T-helper 2 cell treated with Interferon-gamma antibody and Interleukin-4, amounts not matched to agents 100 ng/mL and 5 ng/mL, for 36 hours (primary cell): ENCODE results near the gene OBP2A. TPM values are rescaled to one million over a fixed set of nuclear protein-coding genes. Genes with fewer than 3 reads are reported as not detected.
"Not testable (repeated sequence)": the region's sequence is repeated elsewhere in the genome, so short reads cannot be mapped to it uniquely, and the experiment has no call there.

Experiments
- intact Hi-C: fragments of 100-400 bp; cut with micrococcal nuclease; formaldehyde crosslinking; loops from one replicate; pipeline ENCODE4 v1.15.1; 2023
- total RNA-seq: library from RNA; stranded (reverse); gene quantifications from 2 replicates; pipeline ENCODE4 v1.2.3, GENCODE V29; 2022

OBP2A gene, protein sequence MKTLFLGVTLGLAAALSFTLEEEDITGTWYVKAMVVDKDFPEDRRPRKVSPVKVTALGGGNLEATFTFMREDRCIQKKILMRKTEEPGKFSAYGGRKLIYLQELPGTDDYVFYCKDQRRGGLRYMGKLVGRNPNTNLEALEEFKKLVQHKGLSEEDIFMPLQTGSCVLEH
- not detected in 2 replicates for total RNA-seq

DNA sequence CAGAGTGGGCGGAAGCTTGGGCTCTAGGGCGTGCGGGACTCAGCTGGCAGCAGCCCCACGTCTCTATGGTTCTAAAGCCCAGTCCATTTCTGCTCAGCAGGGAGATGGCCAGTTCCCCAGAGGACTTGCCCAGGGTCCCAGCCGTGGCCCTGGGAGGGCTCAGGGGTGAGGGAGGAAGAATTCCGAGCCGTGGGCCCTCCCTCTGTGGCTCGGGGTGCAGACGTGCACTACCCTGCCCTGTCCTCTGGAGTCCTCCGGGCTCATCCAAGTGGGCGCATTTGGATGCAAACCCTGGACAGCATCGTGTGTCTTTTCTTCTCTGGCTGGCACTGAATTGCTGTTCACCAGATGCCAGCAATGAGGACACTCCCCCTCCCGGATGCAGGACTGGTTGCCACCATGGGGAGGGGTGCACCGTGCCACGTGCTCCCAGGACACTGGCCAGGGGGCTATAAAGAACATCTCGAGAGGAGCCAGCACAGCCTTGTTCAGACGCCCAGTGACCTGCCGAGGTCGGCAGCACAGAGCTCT is at the start of gene OBP2A:
Gene OBP2A (plus strand): TSS at position 481 of the 531 bp plus-strand sequence. CDS start 55 bp downstream, outside the sequence.
- intact Hi-C loops, result not testable (repeated sequence)

DNA sequence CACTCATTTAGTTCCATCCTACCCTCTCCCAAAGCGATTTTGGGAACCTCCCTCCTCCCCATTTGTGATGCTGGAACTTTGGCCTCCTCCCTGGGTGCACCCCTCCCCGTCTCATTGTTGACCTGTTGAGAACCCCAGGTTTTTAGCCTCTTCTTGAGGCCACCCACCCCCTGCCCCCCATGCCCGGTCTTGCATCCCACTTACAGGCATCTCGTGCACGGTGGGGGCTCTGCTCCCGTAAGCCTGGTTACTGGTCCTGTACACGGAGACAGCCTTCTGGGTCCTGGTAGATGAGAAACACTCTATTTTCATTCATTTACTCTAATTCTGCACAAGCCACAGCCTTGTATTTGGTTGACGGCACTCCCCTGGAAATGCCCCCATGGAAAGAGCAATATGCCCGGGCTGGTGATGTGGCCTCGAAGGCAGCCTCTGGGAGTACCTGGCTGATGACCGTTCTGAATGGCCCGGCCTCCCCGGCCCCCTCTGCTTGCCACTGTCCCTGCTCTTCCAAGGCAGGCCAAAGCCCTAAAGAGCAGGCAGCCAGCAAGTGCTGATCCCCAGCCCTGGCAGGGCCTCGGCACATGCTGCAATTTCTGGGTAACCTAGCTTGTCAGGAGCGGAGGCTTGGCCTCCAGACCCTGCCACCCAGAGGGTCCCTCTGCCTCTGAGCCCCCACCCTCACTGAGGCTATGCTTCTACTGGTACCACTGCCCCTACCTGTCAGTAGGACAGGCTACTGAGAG is 47.4 kb upstream of the OBP2A start:
- intact Hi-C loops, result no loop called here

DNA sequence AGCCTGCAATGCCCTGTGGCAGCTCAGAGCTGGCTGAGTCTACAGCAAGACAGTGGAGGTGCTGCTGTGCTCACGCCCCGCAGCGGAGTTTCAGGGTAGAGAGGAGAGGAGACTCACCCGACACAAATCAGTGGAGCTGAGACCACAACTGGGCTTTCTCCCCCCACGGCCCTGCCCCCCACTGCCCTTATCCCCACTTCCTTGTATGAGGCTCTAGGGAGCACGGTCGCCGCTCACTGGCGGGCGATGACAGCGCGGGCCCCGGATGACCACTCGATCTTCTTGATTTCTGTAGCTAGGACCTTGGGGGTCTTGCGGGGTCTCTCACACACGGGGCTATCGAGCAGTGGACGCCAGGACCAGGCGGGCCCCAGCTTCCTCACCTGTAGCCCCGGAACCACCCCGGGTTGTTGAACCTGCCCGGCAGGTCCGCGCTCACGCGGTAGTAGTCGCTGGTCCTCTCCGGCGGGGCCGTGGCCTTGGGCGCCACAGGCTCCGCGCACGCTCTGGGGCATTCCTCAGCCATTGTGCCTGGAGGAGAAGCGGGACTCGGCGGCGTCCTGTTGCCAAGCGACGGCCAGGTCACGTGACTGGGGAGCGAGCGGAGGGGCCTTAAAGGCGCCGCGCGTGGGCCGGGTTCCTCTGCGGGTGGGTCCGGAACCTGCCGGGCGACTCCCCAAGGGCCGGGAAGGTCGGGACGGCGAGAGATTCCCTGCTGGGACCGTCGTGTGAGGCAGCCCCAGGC is 46.4 kb upstream of the OBP2A start:
- intact Hi-C loops, result loop anchor here (5.0 kb wide), 1 partner anchor 1432 kb away; the partner anchor contains the start of gene BRD3

DNA sequence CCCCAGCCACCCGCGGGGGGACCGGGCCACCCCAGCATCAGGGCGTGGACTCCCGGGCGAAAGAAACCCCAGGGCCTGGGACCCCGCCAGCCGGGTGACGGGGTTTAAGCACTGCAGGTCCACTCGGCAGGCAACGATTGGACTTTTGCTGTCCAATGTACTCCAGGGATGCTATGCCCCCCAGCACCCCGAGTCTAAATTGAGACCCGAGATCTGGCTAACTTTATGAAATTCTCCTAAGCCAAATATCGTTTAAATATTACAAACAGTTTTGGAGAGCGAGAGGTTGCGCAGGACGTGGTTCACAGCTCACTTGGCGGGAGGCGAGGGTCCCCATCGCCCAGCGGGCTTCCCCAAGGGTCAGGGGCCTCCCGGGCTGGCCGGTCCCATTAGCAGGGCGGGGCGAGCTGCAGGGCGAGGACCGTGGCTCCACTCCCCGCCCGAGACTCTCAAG is 45.8 kb upstream of the OBP2A start:
- intact Hi-C loops, result loop anchor here (5.0 kb wide), 1 partner anchor 1433 kb away; the partner anchor contains the start of gene BRD3

DNA sequence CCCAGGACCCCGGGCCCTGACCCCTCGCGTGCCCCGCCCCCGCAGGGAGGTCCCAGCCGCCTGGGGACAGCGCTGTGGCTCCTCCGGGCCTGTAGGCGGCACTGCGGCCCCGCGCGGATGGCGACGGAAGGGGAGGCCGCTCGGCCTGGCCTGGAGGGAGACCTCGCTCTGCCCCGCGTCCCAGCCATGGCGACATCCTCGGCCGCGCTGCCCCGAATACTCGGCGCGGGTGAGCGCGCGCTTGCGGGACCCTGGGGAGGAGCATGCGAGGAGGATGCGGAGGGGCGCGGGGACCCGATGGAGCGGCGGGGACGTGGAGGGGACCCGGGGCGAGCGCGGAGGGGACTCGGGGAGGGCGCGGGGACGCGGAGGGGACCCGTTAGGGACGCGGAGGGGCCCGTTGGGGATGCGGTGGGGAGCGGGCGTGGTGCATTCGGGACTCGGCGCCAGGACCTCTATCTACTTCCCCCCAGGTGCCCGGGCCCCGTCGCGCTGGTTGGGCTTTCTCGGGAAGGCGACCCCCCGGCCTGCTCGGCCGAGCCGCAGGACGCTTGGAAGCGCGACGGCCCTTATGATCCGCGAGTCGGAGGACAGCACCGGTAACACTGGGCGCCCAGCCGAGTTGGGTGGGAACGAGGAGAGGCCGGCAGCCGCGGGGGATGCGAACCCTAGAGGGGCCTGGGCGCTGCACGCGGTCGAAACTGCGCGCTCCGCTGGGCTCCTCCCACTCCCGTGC is 45.2 kb upstream of the OBP2A start, which contains the start of gene MRPS2:
Gene MRPS2 (plus strand): TSS at position 158 of the 736 bp plus-strand sequence. CDS start 29 bp downstream, at position 187.
- intact Hi-C loops, result loop anchor here (5.0 kb wide), 1 partner anchor 1433 kb away; the partner anchor contains the start of gene BRD3

DNA sequence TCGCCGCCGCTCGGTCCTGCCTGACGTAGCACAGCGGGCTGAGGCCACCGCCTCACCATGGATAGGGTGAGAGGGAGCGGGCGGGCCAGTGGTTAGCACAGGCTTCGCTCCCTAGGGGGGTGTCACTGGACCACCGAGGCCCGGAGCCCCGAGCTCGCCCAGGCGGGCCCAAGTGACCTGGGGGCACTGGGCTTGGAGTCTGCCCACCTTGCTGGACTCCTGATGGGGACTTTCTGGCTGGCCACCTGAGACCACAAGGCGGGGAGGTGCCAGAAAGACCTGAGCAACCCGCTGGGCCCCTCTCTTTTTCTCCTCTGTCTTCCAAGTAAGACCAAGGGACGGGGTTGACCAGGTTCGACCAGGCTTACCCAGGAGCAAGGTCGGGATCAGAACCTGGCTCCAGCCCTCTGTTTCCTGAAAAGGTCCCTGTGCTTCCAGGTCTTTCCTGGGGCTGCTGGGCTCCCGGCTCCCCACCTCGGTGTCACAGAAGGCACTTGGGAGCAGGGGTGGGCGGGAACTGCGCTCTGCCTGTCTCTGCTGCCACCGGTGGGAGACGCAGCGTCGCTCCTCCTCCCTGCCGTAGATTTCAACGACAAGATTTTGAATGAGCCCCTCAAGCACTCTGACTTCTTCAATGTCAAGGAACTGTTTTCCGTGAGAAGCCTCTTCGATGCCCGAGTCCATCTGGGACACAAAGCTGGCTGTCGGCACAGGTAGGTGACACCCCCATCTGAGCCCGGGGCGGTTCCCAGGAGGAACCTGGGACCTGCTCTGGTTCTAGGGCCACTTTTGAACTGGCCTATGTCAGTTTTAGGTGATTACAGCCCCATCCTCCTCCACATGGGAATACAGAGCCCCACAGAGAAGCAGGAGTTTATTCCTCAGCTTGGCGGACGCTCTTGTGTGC is 44.4 kb upstream of the OBP2A start:
- intact Hi-C loops, result loop anchor here (5.0 kb wide), 1 partner anchor 1434 kb away; the partner anchor contains the start of gene BRD3

DNA sequence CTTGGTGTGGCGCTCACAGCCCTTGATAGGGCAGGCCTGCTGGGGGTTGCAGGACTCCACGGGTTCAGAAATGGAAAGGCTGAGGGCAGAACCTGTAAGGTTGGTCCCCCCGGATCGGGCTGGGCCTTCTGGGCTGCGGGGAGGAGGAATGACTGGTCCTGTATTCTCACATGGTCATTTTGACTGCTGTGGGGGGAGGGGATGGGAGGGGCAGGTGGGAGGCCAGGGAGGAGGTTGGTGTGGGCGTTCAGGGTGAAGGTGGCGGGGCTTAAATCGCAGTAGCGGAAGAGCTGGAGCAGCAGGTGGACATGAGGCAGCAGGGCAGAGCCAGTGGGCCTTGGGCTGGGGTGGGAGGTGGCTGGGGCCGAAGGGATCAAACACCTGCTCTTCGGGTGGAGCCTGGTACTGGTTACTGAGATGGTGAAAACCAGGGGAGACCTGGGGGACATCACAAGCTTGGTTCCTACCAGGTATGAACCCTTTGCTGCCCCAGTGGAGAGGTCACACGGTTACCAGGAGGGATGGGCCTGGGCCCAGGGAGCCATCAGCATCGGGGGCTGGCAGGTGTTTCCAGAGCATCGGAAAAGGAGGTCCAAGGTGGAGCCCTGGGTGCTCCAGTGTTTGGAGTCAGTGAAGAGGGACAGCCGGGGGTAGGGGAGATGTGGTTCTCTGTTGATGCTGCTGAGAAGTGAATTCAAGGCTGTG is 43.6 kb upstream of the OBP2A start:
- intact Hi-C loops, result loop anchor here (5.0 kb wide), 1 partner anchor 1435 kb away; the partner anchor contains the start of gene BRD3

DNA sequence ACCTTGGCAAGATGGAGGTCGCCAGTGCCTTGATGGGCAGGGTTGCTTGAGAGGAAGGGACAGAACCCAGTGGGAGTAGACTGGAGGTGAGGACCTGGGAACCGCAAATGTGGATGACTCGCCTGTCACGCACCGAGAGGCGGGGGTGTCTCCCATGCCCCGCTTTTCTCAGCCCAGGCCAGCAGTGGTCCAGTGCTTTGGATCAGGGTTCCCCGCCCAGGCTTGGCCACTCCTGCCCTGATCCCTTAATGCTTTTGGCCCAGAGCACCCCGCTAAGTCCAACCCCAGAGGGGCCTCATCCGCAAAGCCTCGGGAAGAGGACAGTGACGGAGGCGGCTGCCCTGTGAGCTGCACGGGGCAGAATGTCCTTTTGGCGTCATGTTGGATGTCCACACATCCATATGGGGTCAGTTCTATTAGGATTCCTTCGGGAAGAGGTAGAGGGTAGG is 43.0 kb upstream of the OBP2A start:
- intact Hi-C loops, result loop anchor here (5.0 kb wide), 1 partner anchor 1436 kb away; the partner anchor contains the start of gene BRD3

DNA sequence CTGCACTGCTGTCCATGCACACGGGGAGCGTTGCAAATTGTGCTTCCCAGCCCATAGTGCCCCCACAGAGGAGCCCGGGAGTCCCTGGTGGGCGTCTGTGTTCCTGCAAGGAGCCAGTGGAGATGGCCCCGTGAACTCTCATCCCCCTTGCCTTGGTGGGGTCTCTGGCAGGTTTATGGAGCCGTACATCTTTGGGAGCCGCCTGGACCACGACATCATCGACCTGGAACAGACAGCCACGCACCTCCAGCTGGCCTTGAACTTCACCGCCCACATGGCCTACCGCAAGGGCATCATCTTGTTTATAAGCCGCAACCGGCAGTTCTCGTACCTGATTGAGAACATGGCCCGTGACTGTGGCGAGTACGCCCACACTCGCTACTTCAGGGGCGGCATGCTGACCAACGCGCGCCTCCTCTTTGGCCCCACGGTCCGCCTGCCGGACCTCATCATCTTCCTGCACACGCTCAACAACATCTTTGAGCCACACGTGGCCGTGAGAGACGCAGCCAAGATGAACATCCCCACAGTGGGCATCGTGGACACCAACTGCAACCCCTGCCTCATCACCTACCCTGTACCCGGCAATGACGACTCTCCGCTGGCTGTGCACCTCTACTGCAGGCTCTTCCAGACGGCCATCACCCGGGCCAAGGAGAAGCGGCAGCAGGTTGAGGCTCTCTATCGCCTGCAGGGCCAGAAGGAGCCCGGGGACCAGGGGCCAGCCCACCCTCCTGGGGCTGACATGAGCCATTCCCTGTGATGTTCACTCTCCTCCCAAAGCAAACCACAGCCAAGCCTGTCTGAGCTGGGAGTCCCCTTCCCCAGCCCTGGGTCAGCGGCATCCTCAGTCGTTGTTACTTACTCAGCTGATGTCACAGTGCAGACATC is 42.3 kb upstream of the OBP2A start:
- intact Hi-C loops, result loop anchor here (5.0 kb wide), 1 partner anchor 1436 kb away; the partner anchor contains the start of gene BRD3

DNA sequence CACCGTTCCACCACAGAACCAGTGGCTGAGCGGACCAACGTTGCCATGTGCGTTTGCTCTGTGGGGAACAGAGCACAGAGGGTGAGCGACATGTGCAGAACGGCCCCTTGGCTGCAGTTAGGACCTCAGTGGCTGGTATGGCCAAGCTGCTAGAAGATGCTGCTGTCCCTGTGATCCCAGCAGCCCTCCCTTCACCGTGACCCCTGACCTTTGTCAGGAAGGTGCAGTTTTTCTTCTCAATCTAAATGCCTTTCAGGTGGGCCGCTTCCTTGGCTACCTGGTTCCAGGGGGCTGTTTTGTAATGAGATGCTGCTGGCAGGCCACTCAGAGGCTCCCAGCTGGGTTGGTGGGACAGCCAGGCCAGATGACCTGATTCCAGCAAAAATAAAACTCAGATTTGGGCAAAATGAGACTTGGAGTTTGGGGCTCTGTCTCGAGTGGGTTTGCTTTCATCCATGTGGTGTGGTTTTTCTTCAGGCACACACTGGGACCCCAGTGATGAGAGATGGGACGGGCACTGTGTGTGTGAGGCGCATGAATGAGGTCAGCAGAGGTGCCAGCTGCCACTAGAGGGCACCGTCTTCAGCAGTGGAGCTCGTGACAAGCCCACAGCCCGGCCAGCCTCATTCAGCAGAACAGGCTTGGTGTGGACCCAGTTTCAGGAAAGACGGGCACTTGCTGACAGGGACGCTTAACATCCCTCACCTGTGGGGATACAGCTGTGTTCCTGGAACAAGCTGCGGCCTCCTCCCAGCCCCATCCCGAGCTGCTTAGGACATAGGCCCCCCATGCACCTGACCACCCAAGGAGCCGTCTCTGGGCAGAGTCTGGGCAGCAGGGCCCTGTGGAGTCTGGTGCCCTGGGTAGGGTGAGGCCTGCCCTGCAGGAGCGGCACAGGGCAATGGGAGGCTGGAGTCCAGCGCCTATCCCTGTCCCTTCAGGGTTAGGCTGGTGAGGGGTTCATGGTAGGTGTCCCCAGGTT is 41.4 kb upstream of the OBP2A start:
- intact Hi-C loops, result loop anchor here (5.0 kb wide), 1 partner anchor 1437 kb away; the partner anchor contains the start of gene BRD3

DNA sequence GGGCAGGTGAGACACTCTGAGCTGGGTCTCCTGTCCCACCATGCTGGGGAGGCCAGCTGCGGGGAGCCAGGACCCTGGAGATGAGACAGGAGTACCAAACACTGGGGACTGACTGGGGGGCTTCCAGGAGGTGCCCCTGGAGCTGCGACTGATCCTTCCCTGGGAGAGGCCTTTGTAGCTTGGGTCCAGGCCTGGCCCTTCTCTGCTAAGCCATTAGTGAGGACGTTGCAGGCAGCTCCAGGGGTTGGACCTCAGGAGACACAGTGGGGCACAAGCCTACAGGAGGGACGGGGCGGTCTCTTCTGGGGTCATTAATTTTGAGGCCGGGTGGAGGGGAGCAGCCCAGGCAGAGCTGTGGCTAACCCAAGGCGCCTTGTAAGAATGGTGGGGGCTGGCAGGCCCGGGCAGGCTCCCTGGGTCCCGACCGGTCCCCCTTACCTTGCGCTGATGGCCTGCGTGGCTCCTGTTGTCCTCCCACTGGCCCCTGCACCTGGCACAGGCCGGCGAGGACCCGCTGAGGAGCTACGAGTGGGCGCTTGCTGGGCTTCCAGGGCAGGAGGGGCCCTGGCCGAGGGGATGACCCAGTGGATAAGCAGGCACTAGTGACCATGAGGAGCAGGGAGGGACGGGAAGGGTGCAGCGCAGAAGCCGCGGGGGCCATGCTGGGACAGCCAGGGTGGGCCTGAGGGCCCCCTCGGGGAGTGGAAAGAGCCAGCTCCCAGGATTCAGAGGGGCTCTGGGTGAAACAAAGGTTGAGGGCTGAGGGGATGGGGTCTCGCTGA is 40.3 kb upstream of the OBP2A start:
- intact Hi-C loops, result no loop called here

DNA sequence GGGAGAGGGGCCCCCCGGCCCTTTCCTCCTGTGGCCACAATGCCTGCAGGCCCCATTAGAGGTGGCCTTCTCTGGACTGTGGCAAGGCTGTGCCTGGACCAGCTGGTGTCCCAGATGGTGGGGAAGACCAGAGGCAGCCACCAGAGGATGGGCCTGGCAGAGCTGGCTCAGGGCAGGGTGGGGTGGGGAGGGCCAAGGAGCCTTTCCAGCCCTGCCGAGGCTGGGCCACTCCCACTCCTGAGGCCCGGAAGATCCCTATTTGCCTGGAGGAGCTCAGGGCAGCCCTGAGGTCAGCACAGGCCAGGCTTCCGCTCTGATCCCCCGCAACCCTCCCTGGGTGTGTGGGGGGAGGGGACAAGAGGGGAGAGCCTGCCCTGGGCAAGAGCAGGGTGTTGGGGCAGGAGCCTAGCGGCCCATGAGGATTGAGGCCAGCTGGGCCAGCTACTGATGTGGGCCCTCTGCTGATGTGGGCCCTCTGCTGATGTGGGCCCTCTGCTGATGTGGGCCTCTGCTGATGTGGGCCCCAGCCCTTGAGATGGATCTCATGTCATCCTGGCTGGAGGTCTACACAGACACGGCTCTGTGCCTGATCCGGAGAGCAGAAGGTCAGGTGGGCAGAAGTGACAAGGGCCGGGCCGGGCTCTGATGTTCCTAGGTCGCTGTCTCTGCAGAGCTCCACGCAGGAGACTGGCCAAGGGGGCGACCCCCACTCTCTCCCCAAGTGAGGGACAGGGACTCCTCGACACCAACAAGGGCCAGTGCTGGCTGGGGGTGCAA is 39.4 kb upstream of the OBP2A start:
- intact Hi-C loops, result no loop called here

DNA sequence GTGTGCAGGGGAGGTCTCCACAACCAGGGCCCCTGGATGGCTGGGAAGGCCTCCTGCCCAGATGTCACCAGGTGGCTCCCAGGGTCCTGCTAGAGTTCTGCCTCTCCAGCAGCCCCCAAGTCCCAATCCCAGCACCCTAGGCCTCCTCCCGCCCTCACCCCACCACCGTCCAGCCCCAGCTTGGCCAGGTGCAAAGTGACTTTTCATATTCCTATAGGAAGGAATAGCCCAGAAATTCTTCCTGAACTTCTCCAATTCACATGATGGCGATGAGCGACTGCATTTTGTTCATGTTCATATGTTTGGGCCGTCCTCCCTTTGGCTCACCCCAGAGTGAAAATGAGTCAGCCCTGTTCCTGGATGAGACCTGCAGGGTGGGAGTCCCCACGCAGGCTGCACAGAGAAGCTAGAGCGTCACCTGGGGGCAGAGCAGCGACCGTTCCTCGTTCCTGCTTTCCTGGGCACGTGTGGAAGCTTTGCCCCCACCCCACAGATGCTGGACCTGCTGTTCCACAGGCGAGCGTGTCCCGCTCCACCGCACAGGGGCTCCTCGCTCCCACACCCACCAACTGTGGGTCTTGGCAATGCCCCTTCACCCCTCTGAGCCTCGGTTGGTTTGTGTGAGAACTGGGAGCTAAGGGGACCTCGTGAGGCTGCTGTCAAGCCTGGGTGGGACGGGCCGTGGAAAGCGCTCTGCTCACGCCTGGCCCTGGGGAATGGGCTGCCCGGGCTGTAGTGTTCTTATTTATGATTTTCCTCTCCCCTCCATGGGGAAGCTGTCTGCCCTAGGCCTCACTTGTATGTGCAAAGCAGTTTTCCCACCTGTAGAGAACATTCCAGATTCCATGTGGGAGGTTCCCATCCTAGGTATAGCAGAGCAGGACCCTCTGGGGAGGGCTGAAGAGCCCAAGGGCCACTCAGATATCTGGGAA is 38.6 kb upstream of the OBP2A start:
- intact Hi-C loops, result no loop called here
